GM12801 (cell line): Measurements from ENCODE around the gene ZIC4.

ENCODE experiments used
- CTCF ChIP-seq: IDR thresholded peaks from one replicate; pipeline ENCODE4 v1.5.1; 2011; ENCODE audit warnings: control low read depth; ENCODE audit not compliant: insufficient read length; ENCODE audit errors: extremely low read depth

Gene ZIC4

GRCh38 chr3:147373301-147373700 is 33.0 kb downstream of the ZIC4 start:
- TF ChIP-seq CTCF: no peak

- TF ChIP-seq CTCF: no peak
Observed at GRCh38 chr3:147372525-147373027, 33.8 kb downstream of the ZIC4 start.

GRCh38 chr3:147371771-147372340 is 34.5 kb downstream of the ZIC4 start:
- TF ChIP-seq CTCF: no peak

GRCh38 chr3:147371140-147371539 is 35.2 kb downstream of the ZIC4 start:
- TF ChIP-seq CTCF: no peak

- TF ChIP-seq CTCF: no peak
Observed at GRCh38 chr3:147370349-147370748, 36.0 kb downstream of the ZIC4 start.

GRCh38 chr3:147369661-147370123 is 36.7 kb downstream of the ZIC4 start:
- TF ChIP-seq CTCF: no peak

GRCh38 chr3:147369231-147369630 is 37.1 kb downstream of the ZIC4 start:
- TF ChIP-seq CTCF: no peak
